Measurements from ENCODE around the gene PHACTR3.
"Not testable (repeated sequence)": the region's sequence is repeated elsewhere in the genome, so short reads cannot be mapped to it uniquely, and the experiment has no call there.

GRCh38 chr20:59890035-59890434 lies 285.7 kb downstream of the PHACTR3 start:
- TF ChIP-seq POLR2A (IDR thresholded peaks at IDR 0.05): not testable (repeated sequence)
- TF ChIP-seq, protein P1, sequence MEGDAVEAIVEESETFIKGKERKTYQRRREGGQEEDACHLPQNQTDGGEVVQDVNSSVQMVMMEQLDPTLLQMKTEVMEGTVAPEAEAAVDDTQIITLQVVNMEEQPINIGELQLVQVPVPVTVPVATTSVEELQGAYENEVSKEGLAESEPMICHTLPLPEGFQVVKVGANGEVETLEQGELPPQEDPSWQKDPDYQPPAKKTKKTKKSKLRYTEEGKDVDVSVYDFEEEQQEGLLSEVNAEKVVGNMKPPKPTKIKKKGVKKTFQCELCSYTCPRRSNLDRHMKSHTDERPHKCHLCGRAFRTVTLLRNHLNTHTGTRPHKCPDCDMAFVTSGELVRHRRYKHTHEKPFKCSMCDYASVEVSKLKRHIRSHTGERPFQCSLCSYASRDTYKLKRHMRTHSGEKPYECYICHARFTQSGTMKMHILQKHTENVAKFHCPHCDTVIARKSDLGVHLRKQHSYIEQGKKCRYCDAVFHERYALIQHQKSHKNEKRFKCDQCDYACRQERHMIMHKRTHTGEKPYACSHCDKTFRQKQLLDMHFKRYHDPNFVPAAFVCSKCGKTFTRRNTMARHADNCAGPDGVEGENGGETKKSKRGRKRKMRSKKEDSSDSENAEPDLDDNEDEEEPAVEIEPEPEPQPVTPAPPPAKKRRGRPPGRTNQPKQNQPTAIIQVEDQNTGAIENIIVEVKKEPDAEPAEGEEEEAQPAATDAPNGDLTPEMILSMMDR (IDR thresholded peaks at IDR 0.05): not testable (repeated sequence)

All from lower leg skin (tissue), 3 donors.